Psoas muscle (tissue), 8 donors: ENCODE results near the gene GALNT13. TPM values are rescaled to one million over a fixed set of nuclear protein-coding genes. Genes with fewer than 3 reads are reported as not detected.

Experiments
- ATAC-seq, 4 donors: fragments of 200-7000 bp; cut with Tn5 transposase; one replicate each; pipeline ENCODE4 v1.9.1; 2020; ENCODE audit warnings: moderate library complexity in 3 of 4, mild to moderate bottlenecking in 2 of 4
- DNase-seq, 2 donors: peaks; one replicate each; pipeline ENCODE4 v3.0.0-alpha.2; 2020
- H3K27ac ChIP-seq: fragments of 200-600 bp; one replicate; pipeline ENCODE4 v1.8.0; 2022
- H3K27me3 ChIP-seq, 3 donors: fragments of 200-600 bp in 1 of 3; one replicate each; pipeline versions ENCODE4 v1.6.1 to v1.8.0; 2013 to 2022; ENCODE audit warnings: low read length in 2 of 3, mild to moderate bottlenecking in 2 of 3, moderate library complexity in 1 of 3; ENCODE audit not compliant: insufficient read depth in 3 of 3
- H3K36me3 ChIP-seq, 2 donors: fragments of 200-600 bp in 1 of 2; one replicate each; pipeline versions ENCODE4 v1.6.1 to v1.8.0; 2013 to 2022; ENCODE audit warnings: low read depth in 1 of 2, mild to moderate bottlenecking in 1 of 2, moderate library complexity in 1 of 2; ENCODE audit not compliant: insufficient read depth in 1 of 2
- H3K4me1 ChIP-seq: fragments of 200-600 bp; one replicate; pipeline ENCODE4 v1.8.0; 2022
- H3K4me3 ChIP-seq: fragments of 200-600 bp; one replicate; pipeline ENCODE4 v1.8.0; 2022; ENCODE audit warnings: mild to moderate bottlenecking
- H3K9me3 ChIP-seq: fragments of 200-600 bp; one replicate; pipeline ENCODE4 v1.8.0; 2022
- WGBS, 3 donors: extraction: QIAGEN DNeasy Blood & Tissue Kit; methylation state at CpG; one replicate each; pipeline versions ENCODE4 v1.1.6 to v1.1.7; 2013; 5-methylcytosine and 5-hydroxymethylcytosine counted together
- intact Hi-C, 2 donors: fragments of 100-400 bp; cut with DNase I; formaldehyde crosslinking; loops; one replicate each; pipeline versions ENCODE4 v1.11.0 to v1.14.2; 2022
- polyA plus RNA-seq, 3 donors: library from polyadenylated mRNA; stranded (reverse); fragments of 200-250 nt; gene quantifications; one replicate each; pipeline ENCODE4 v1.2.3, GENCODE V29; 2013
- total RNA-seq, 4 donors: library from RNA; stranded (reverse); fragmentation: NEBNext Ultra II Directional in 2 of 4; extraction: Animal tissue kit (Norgen Biotek cat#: 25700) in 2 of 4; gene quantifications; one replicate each; pipeline versions ENCODE4 v1.2.1 to v1.2.4, GENCODE V29; 2021 to 2023
- TF ChIP-seq, protein P1 (sequence below): fragments of 200-600 bp; IDR thresholded peaks from one replicate; pipeline ENCODE4 v1.8.0; 2022; ENCODE audit warnings: antibody characterized with exemption
- donor health status: healthy with polysubstance abuse.
- donor health status: DM: no; HTN: no; CAD: no; lungs with moderate emphysema.
- donor health status: Bipolar disorder and iron deficiency.
- donor health status: healthy.
- donor health status: DM: yes; HTN: yes; CAD: no.
- donor health status: DM: no; HTN: no; CAD: no.
- donor health status: DM: no; HTN: no; CAD: no.
- donor health status: DM: yes; HTN: yes; CAD: no.

GALNT13 gene
- total and polyA plus RNA-seq, 7 donors: 0.06 TPM; not detected in 6

DNA sequence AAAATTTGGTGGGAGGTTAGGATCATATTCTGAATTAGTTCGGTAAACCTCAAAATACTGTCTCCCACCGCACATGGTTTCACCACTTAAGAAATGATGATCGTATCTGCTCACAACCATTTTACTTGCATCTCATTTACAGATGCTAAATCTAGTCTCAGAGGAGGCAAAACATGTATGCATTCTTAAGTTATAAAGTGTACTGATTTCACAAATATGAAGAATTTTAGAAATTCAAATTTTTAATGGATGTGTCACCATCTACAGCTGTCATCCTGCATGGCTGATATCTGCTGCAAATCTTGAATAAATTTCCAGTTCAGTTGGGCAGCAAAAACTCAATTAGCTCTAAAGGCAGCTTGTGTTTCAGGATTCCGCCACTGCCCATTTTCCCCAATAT, 583.4 kb downstream of the GALNT13 start:
- intact Hi-C loops: no loop called here
- Histone ChIP-seq H3K36me3 (no peaks in the 10 kb centered on the region), H3K27ac (no peak overlapping the region), H3K4me3 (peak overlapping the region; percentile 65), H3K27me3 (no peaks in the 10 kb centered on the region), H3K4me1 (no peaks in the 10 kb centered on the region), H3K9me3 (no peaks in the 10 kb centered on the region)
- 42 to 64% (median 46%) methylated on average over 4 of the region's 4 CpGs for WGBS, 3 donors
- ATAC-seq: no peak
- TF ChIP-seq, protein P1, sequence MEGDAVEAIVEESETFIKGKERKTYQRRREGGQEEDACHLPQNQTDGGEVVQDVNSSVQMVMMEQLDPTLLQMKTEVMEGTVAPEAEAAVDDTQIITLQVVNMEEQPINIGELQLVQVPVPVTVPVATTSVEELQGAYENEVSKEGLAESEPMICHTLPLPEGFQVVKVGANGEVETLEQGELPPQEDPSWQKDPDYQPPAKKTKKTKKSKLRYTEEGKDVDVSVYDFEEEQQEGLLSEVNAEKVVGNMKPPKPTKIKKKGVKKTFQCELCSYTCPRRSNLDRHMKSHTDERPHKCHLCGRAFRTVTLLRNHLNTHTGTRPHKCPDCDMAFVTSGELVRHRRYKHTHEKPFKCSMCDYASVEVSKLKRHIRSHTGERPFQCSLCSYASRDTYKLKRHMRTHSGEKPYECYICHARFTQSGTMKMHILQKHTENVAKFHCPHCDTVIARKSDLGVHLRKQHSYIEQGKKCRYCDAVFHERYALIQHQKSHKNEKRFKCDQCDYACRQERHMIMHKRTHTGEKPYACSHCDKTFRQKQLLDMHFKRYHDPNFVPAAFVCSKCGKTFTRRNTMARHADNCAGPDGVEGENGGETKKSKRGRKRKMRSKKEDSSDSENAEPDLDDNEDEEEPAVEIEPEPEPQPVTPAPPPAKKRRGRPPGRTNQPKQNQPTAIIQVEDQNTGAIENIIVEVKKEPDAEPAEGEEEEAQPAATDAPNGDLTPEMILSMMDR: no peak
- DNase-seq: no peak

GRCh38 chr2:154455866-154456265, 584.1 kb downstream of the GALNT13 start:
- ATAC-seq (no peak), DNase-seq (no peak)
- H3K27ac ChIP-seq: no peak overlapping the region
- intact Hi-C loops: no loop called here
- TF ChIP-seq, protein P1: no peak
- H3K4me3 ChIP-seq: peak overlapping the region; percentile 65
- 14 to 19% (median 18%) methylated on average over 2 of the region's 2 CpGs for WGBS, 3 donors
- no peaks in the 10 kb centered on the region for H3K36me3 ChIP-seq
- H3K27me3 ChIP-seq: no peaks in the 10 kb centered on the region
- no peaks in the 10 kb centered on the region for H3K4me1 ChIP-seq
- no peaks in the 10 kb centered on the region for H3K9me3 ChIP-seq

DNA sequence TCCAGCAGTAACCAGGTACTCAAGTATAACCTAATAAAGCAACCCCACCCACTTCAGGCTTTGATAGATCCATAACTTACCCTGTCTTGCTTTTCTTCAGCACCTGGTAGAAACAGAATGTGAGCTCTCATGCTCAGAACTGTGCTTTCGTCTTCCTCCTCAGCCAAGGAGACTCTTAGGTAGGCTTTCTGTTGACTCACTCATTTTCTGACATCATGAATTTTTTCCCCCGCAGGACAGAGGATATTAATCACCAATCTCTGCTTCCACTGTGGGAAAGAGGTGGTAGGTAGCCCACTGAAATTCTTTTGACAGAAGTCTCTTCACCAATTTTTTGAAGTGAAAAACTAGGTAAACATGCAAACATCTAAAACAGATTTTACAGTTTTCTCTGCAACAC, 585.6 kb downstream of the GALNT13 start:
- H3K36me3 ChIP-seq: no peaks in the 10 kb centered on the region
- H3K9me3 ChIP-seq: no peaks in the 10 kb centered on the region
- 83 to 89% (median 87%) methylated on average over 2 of the region's 2 CpGs for WGBS, 3 donors

GRCh38 chr2:154459286-154459685, 587.6 kb downstream of the GALNT13 start:
- TF ChIP-seq, protein P1: no peak
- H3K9me3 ChIP-seq: no peaks in the 10 kb centered on the region
- no peak overlapping the region for H3K27ac ChIP-seq
- H3K4me1 ChIP-seq: no peaks in the 10 kb centered on the region
- H3K36me3 ChIP-seq: no peaks in the 10 kb centered on the region
- intact Hi-C loops: no loop called here
- no peak for ATAC-seq
- H3K27me3 ChIP-seq: no peaks in the 10 kb centered on the region
- DNase-seq: no peak
- H3K4me3 ChIP-seq: no peak overlapping the region

More for the DNA sequence above, 585.6 kb downstream of the GALNT13 start:
- Histone ChIP-seq H3K4me1 (no peaks in the 10 kb centered on the region), H3K27me3 (no peaks in the 10 kb centered on the region), H3K4me3 (no peak overlapping the region), H3K27ac (no peak overlapping the region)
- DNase-seq: no peak
- ATAC-seq: no peak
- TF ChIP-seq, protein P1: no peak
- intact Hi-C loops: no loop called here

- no peak overlapping the region for H3K27ac ChIP-seq
- intact Hi-C loops: no loop called here
- no peaks in the 10 kb centered on the region for H3K27me3 ChIP-seq
- DNase-seq: no peak
- no peaks in the 10 kb centered on the region for H3K9me3 ChIP-seq
- no peaks in the 10 kb centered on the region for H3K36me3 ChIP-seq
- no peaks in the 10 kb centered on the region for H3K4me1 ChIP-seq
- TF ChIP-seq, protein P1: no peak
- 78 to 86% (median 86%) methylated on average over 5 of the region's 5 CpGs for WGBS, 3 donors
- H3K4me3 ChIP-seq: no peak overlapping the region
- no peak for ATAC-seq
These were observed 590.9 kb downstream of the GALNT13 start for GRCh38 chr2:154462634-154463033.
